NT2/D1 (cell line): Measurements from ENCODE around the gene CNPPD1.

Experiments used
- DNase-seq: peaks from one replicate; pipeline ENCODE4 v3.0.0-alpha.2; 2011; ENCODE audit warnings: low read depth, low spot score
- H3K27me3 ChIP-seq: 2 replicates; pipeline ENCODE4 v1.6.0; 2011; ENCODE audit warnings: mild to moderate bottlenecking; ENCODE audit not compliant: insufficient read length, insufficient read depth
- H3K36me3 ChIP-seq: 2 replicates; pipeline ENCODE4 v1.6.1; 2011; ENCODE audit warnings: mild to moderate bottlenecking, low read length, mixed read lengths; ENCODE audit not compliant: insufficient read depth, insufficient read length
- H3K4me1 ChIP-seq: 2 replicates; pipeline ENCODE4 v1.5.1; 2011; ENCODE audit not compliant: insufficient read depth, insufficient read length
- H3K4me3 ChIP-seq: 2 replicates; pipeline ENCODE4 v1.5.1; 2011; ENCODE audit warnings: low read depth; ENCODE audit not compliant: insufficient read length
- H3K9ac ChIP-seq: 2 replicates; pipeline ENCODE4 v1.6.0; 2011; ENCODE audit warnings: low read depth; ENCODE audit not compliant: insufficient read length
- H3K9me3 ChIP-seq: 2 replicates; pipeline ENCODE4 v1.5.1; 2011; ENCODE audit warnings: mild to moderate bottlenecking, low read length; ENCODE audit not compliant: insufficient read depth
- SUZ12 ChIP-seq: IDR thresholded peaks from 2 replicates; pipeline ENCODE4 v1.6.1; 2011; ENCODE audit not compliant: insufficient read length, insufficient read depth; ENCODE audit errors: extremely low read depth
- YY1 ChIP-seq: IDR thresholded peaks from 2 replicates; pipeline ENCODE4 v1.6.1; 2011; ENCODE audit not compliant: insufficient read length, insufficient read depth
- ZNF274 ChIP-seq: IDR thresholded peaks from 2 replicates; pipeline ENCODE4 v1.6.1; 2011; ENCODE audit warnings: mild to moderate bottlenecking, low read depth, low read length

CNPPD1 gene

DNA sequence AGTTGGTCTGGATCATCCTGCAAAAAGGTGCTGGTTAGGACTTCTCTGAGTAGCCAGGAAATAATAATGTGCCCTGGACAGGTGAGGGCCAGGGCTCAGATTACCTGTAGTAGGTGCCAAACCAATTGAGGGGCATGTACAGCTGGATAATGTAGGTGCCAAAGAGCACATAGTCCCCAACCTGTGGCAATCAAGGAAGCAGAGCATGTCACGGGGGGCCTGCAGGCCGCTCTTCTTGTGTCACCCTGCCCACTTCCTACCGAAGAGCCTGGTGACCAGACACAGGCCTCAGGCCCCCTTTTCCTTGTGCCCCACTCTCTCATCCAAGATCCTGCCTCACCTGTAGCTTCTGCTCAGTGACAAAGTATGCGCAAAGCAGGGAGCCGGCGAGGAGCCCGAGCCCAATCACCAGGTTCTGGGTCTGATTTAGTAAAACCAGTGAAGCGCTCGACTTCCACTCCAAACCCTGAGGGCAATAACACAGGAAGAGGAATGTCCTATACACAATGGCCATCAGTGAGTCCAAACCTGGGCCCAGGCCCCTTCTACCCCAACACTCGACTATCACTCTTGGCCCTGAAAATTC, 36.9 kb upstream of the CNPPD1 start:
- DNase-seq, result no peak
- H3K9ac ChIP-seq, result no peak overlapping the region
- TF ChIP-seq SUZ12 (no peak), ZNF274 (no peak)
- peaks cover 8% of the 10 kb centered on the region for H3K4me1 ChIP-seq
- peaks cover 81% of the 10 kb centered on the region for H3K36me3 ChIP-seq
- H3K27me3 ChIP-seq, result no peaks in the 10 kb centered on the region
- H3K4me3 ChIP-seq, result no peak overlapping the region
- no peaks in the 10 kb centered on the region for H3K9me3 ChIP-seq

DNA sequence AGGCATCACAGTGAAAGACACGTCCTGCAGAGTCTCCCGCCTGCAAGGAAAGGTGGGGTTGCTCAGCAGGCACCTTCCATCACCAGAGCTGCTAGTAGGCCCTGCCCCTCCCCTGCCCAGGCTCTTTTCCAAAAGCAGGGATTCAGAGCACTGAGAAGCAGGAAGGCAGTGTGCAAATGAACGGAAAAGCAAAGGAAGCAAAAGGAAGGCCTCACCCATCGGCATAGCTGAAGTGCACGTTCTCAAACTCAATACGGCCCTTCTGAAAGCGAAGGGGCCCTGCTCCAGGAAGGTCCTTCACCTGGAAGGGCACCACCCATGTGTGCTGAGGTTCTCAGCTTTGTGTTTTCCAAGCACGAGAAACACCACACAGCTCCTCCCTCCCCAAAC, 36.3 kb upstream of the CNPPD1 start:
- H3K4me1 ChIP-seq, result peaks cover 10% of the 10 kb centered on the region
- DNase-seq, result no peak
- H3K27me3 ChIP-seq, result no peaks in the 10 kb centered on the region
- peaks cover 87% of the 10 kb centered on the region for H3K36me3 ChIP-seq
- no peak for TF ChIP-seq ZNF274
- no peak for TF ChIP-seq SUZ12
- TF ChIP-seq YY1, result no peak
- no peak overlapping the region for H3K9ac ChIP-seq
- H3K9me3 ChIP-seq, result no peaks in the 10 kb centered on the region
- no peak overlapping the region for H3K4me3 ChIP-seq

DNA sequence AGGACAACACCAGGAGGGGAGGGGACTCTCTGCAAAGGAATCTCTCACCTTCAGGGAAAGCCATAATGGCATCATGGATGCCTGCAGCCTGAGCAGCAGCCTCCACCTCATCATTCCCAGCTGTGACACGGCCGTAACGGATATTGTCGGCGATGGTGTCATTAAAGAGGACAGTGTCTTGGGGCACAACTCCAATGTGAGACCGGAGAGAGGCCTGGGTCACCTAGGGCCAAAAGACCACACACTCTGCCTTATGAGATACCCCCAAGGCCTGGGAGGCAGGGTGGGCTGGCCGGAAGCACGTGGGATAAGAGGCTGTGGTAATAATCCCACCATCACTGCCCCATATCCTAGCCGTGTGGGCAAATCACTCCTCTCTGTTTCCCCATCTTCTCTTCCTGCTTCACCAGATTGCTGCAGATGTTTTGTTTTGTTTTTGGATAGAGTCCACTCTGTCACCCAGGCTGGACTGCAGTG, 34.2 kb upstream of the CNPPD1 start:
- peaks cover 3% of the 10 kb centered on the region for H3K4me1 ChIP-seq
- no peak for DNase-seq
- no peak overlapping the region for H3K4me3 ChIP-seq
- H3K9ac ChIP-seq, result no peak overlapping the region
- H3K36me3 ChIP-seq, result peaks cover 78% of the 10 kb centered on the region
- TF ChIP-seq ZNF274 (no peak), SUZ12 (no peak), YY1 (no peak)
- no peaks in the 10 kb centered on the region for H3K27me3 ChIP-seq
- H3K9me3 ChIP-seq, result no peaks in the 10 kb centered on the region

DNA sequence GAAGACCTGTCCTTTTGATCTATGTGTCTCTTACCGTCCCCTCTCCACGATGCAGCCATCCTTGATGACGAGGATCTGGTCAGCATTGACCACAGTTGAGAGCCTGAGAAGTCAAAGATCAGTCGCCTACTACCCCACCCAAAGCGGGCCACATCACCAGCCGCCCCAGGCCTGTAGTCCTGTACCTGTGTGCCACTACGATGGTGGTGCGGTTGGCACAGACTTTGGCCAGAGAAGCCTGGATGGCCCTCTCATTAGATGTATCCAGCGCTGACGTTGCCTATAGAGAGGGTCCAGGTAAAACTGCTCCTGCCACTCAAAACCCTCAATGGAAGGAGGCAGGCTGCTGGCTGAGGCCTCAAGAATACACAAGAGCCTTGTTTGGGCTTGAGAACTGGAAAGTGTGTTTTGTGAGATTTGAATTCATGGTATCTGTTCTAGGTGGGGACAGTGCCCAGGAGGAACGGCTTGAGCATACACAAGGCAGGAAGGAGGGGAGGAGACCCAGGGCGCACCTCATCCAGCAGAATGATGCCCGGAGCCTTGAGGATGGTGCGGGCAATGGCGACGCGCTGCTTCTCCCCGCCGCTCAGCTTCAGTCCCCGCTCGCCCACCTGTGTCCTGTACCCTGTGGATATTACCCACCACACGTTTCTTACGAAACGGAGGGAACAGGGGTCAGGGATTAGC, 33.6 kb upstream of the CNPPD1 start:
- Histone ChIP-seq H3K27me3 (no peaks in the 10 kb centered on the region), H3K9ac (no peak overlapping the region), H3K4me1 (peaks cover 3% of the 10 kb centered on the region), H3K36me3 (peaks cover 73% of the 10 kb centered on the region), H3K9me3 (no peaks in the 10 kb centered on the region), H3K4me3 (no peak overlapping the region)
- no peak for TF ChIP-seq YY1
- TF ChIP-seq ZNF274, result no peak
- TF ChIP-seq SUZ12, result no peak
- DNase-seq, result no peak

DNA sequence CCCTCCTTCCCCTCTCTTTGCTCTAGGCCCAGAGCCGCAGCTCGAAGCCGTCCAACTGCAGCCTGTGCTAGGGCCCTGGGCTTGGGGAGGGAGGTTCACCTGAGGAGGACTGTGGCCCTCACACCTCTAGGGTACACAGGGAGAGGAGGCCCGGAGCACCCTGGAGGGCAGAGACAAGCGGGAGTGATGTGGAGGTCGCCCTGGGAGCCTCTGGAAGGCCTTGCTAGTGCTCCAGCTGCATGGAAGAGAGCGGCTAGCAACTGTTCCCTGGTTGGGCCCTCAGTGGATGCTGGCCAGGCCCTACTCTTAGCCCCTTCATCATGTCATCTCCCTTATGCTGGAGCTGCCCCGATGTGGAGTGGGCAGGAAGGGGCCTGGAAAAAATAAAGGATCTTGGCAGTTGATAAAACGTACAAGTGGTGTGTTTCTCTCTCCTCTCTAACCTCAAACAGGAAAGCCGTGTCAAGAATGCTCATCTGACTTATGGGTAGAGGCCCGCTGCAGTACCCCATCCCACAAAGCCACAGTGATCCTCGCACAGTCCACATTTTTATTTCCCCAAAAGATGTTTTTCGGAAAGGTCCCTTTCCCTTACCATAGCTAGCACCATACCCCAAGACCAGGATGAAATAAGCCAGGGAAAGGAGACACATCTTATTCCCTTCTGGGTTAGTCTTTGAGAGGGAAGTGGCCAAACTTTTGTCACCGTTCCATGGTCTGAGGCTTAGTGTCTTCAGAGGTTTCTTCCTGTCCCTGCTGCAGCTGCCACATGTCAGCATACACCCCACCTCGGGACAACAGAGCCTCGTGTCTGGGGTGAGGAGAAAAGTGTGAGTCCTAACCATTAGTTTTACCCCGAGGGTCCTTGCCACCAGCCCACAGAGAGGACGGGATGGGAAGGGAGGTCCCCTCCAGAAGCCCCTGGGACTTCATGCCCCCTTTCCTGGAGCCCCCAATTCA, 32.8 kb upstream of the CNPPD1 start:
- peaks cover 65% of the 10 kb centered on the region for H3K36me3 ChIP-seq
- H3K9ac ChIP-seq, result no peak overlapping the region
- 0 out of 2 replicates have a peak, but pooled peaks cover 6% of the 10 kb centered on the region for H3K9me3 ChIP-seq
- no peak overlapping the region for H3K4me3 ChIP-seq
- no peak for DNase-seq
- H3K27me3 ChIP-seq, result no peaks in the 10 kb centered on the region
- TF ChIP-seq ZNF274, result no peak
- no peak for TF ChIP-seq YY1
- no peak for TF ChIP-seq SUZ12
- H3K4me1 ChIP-seq, result peaks cover 3% of the 10 kb centered on the region

DNA sequence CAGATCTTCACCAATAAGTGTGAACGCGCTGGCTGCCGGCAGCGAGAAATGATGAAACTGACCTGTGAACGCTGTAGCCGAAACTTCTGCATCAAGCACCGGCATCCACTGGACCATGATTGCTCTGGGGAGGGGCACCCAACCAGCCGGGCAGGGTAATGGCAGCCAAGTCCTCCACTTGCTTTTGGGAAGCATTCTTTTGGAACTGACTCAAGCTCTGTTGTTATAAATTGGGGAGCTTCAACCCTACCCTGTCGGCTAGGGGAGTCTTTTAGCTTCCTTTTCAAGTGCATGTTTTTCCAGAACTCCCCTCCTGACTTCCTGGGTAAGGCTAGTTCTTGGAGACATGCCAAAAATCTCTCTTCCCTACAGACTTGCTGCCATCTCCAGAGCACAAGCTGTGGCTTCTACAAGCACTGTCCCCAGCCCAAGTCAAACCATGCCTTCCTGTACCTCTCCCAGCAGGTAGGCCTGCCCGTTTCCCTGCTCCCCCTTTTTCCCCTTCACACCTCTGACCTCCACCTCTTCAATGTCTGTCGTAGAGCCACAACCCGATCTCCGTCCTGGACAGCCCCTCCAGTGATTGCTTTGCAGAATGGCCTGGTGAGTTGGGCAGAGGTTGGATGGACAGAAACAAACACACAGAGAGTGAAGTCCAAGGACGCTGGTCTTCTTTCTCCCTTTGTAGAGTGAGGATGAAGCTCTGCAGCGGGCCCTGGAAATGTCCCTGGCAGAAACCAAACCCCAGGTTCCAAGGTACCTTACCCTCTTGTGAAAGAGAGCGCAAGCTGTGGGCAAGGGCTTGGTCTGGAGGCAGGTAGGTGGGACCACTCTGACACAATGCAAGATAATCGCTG, 31.4 kb upstream of the CNPPD1 start:
- H3K9ac ChIP-seq, result peak overlapping the region; percentile 88
- DNase-seq, result no peak

More for the DNA sequence above, 31.4 kb upstream of the CNPPD1 start:
- Histone ChIP-seq H3K9me3 (0 out of 2 replicates have a peak, but pooled peaks cover 9% of the 10 kb centered on the region), H3K27me3 (no peaks in the 10 kb centered on the region), H3K4me3 (no peak overlapping the region), H3K4me1 (peaks cover 3% of the 10 kb centered on the region), H3K36me3 (peaks cover 51% of the 10 kb centered on the region)
- TF ChIP-seq YY1 (no peak), SUZ12 (no peak), ZNF274 (no peak)
